Lung (tissue), 12 donors: ENCODE measurements around the gene SESN2. TPM values are rescaled to one million over a fixed set of nuclear protein-coding genes. Genes with fewer than 3 reads are reported as not detected.

Experiments used
- ATAC-seq: fragments of 200-7000 bp; cut with Tn5 transposase; one replicate; pipeline ENCODE4 v1.9.1; 2020; ENCODE audit warnings: moderate number of reproducible peaks; ENCODE audit not compliant: insufficient read depth, low FRiP score
- DNase-seq, 3 donors: peaks; one replicate each; pipeline ENCODE4 v3.0.0-alpha.2; 2013 to 2017
- H3K27ac ChIP-seq, 2 donors: one replicate each; pipeline ENCODE4 v1.5.1; 2013; ENCODE audit warnings: mild to moderate bottlenecking in 2 of 2, moderate library complexity in 2 of 2, control low read depth in 1 of 2, inconsistent platforms in 1 of 2, low read depth in 1 of 2, low read length in 1 of 2
- H3K27me3 ChIP-seq, 3 donors: one replicate each; pipeline ENCODE4 v1.5.1; 2013; ENCODE audit warnings: low read length in 2 of 3; ENCODE audit not compliant: control insufficient read depth in 3 of 3, insufficient read depth in 3 of 3
- H3K36me3 ChIP-seq, 4 donors: one replicate each; pipeline ENCODE4 v1.5.1; 2013; ENCODE audit warnings: low read length in 4 of 4, mild to moderate bottlenecking in 1 of 4, moderate library complexity in 1 of 4; ENCODE audit not compliant: control insufficient read depth in 4 of 4, insufficient read depth in 4 of 4
- H3K4me1 ChIP-seq, 5 donors: one replicate each; pipeline ENCODE4 v1.5.1; 2013; ENCODE audit warnings: low read length in 5 of 5, mild to moderate bottlenecking in 2 of 5, moderate library complexity in 1 of 5; ENCODE audit not compliant: control insufficient read depth in 5 of 5, insufficient read depth in 5 of 5
- H3K4me3 ChIP-seq: one replicate; pipeline ENCODE4 v1.5.1; 2013; ENCODE audit warnings: mild to moderate bottlenecking, control low read depth, moderate library complexity
- H3K9ac ChIP-seq, 2 donors: one replicate each; pipeline ENCODE4 v1.5.1; 2013; ENCODE audit warnings: low read length in 2 of 2, control low read depth in 1 of 2; ENCODE audit not compliant: insufficient read depth in 1 of 2
- H3K9me3 ChIP-seq, 4 donors: one replicate each; pipeline ENCODE4 v1.5.1; 2013; ENCODE audit warnings: low read length in 3 of 4, mild to moderate bottlenecking in 1 of 4, moderate library complexity in 1 of 4; ENCODE audit not compliant: control insufficient read depth in 4 of 4, insufficient read depth in 3 of 4
- CTCF ChIP-seq: IDR thresholded peaks from 2 replicates; pipeline ENCODE4 v1.5.1; 2012; ENCODE audit warnings: mild to moderate bottlenecking; ENCODE audit errors: control extremely low read depth, extremely low read depth
- WGBS, 2 donors: extraction: QIAGEN DNeasy Blood & Tissue Kit; methylation state at CpG; one replicate each; pipeline ENCODE4 v1.1.7; 2013; 5-methylcytosine and 5-hydroxymethylcytosine counted together
- polyA plus RNA-seq, 2 donors: library from polyadenylated mRNA; stranded (reverse); fragments of 200-250 nt; gene quantifications; one replicate each; pipeline ENCODE4 v1.2.1, GENCODE V29; 2013
- total RNA-seq, 2 donors: library from RNA; depleted of rRNA in 1 of 2; stranded (reverse); fragments of >200 nt in 1 of 2; gene quantifications; one replicate each; pipeline ENCODE4 v1.2.1, GENCODE V29; 2014 to 2021
- donor health status: control.
- donor health status: control.
- donor health status: Bipolar disorder and iron deficiency.
- donor health status: healthy.
- donor health status: DM: yes; HTN: yes; CAD: no.

SESN2 gene
- total and polyA plus RNA-seq, 4 donors, result 3.3 to 19.4 (median 10.9) TPM

- no peak overlapping the region for H3K9ac ChIP-seq
- ATAC-seq, result peak; percentile 86
Measured at GRCh38 chr1:28313702-28314546, 54.6 kb downstream of the SESN2 start.

GRCh38 chr1:28314547-28314941 lies 55.2 kb downstream of the SESN2 start:
- peak overlapping the region in 1 of 2 donors; percentile 32 for H3K27ac ChIP-seq
- H3K27me3 ChIP-seq, result no peaks in the 10 kb centered on the region
- DNase-seq (no peak), ATAC-seq (no peak)
- H3K9ac ChIP-seq, result no peak overlapping the region
- H3K4me1 ChIP-seq, result no peaks in the 10 kb centered on the region
- H3K9me3 ChIP-seq, result no peaks in the 10 kb centered on the region
- H3K4me3 ChIP-seq, result no peak overlapping the region
- no peak for TF ChIP-seq CTCF
- 43 to 75% methylated on average over 8 of the region's 8 CpGs for WGBS, 2 donors
- no peaks in the 10 kb centered on the region for H3K36me3 ChIP-seq

More at GRCh38 chr1:28313702-28314546, 54.6 kb downstream of the SESN2 start:
- TF ChIP-seq CTCF, result no peak
- Histone ChIP-seq H3K27me3 (no peaks in the 10 kb centered on the region), H3K9me3 (no peaks in the 10 kb centered on the region), H3K4me1 (no peaks in the 10 kb centered on the region), H3K27ac (peak overlapping the region in 1 of 2 donors; percentile 63), H3K36me3 (no peaks in the 10 kb centered on the region), H3K4me3 (no peak overlapping the region)
- WGBS, 2 donors, result 45 to 57% methylated on average over 6 of the region's 6 CpGs
- no peak for DNase-seq

GRCh38 chr1:28317014-28317413 lies 57.7 kb downstream of the SESN2 start:
- H3K4me1 ChIP-seq, result no peaks in the 10 kb centered on the region
- no peaks in the 10 kb centered on the region for H3K9me3 ChIP-seq
- no peak for DNase-seq
- WGBS, 2 donors, result 83 to 87% methylated on average over 7 of the region's 7 CpGs
- ATAC-seq, result no peak
- no peaks in the 10 kb centered on the region for H3K27me3 ChIP-seq
- H3K36me3 ChIP-seq, result no peaks in the 10 kb centered on the region
- H3K27ac ChIP-seq, result no peak overlapping the region
- no peak overlapping the region for H3K9ac ChIP-seq
- H3K4me3 ChIP-seq, result no peak overlapping the region
- TF ChIP-seq CTCF, result no peak
